Vagina (tissue), 2 donors: ENCODE results near the gene MRTFB. TPM values are rescaled to one million over a fixed set of nuclear protein-coding genes. Genes with fewer than 3 reads are reported as not detected.

Experiments
- DNase-seq, 2 donors: peaks; one replicate each; pipeline ENCODE4 v3.0.0-alpha.2; 2017; ENCODE audit errors: extremely low spot score in 2 of 2
- H3K27ac ChIP-seq: fragments of 200-600 bp; sonication (generic); one replicate; pipeline ENCODE4 v1.5.1; 2019
- H3K27me3 ChIP-seq: fragments of 200-600 bp; sonication (generic); one replicate; pipeline ENCODE4 v1.5.1; 2019
- H3K36me3 ChIP-seq, 2 donors: fragments of 200-600 bp; sonication (generic); one replicate each; pipeline ENCODE4 v1.5.1; 2017 to 2019
- H3K4me1 ChIP-seq: fragments of 200-600 bp; sonication (generic); one replicate; pipeline ENCODE4 v1.5.1; 2019
- H3K4me3 ChIP-seq, 2 donors: fragments of 200-600 bp; sonication (generic); 1 replicate in 1 of 2; 2 replicates in 1 of 2; pipeline ENCODE4 v1.5.1; 2016 to 2019
- H3K9me3 ChIP-seq: fragments of 200-600 bp; sonication (generic); one replicate; pipeline ENCODE4 v1.5.1; 2019
- POLR2A ChIP-seq, 2 donors: fragments of 450-650 bp; IDR thresholded peaks; one replicate each; pipeline ENCODE4 v1.6.1; 2017; ENCODE audit warnings: antibody characterized with exemption in 2 of 2, mild to moderate bottlenecking in 2 of 2, moderate library complexity in 2 of 2
- POLR2AphosphoS5 ChIP-seq, 2 donors: sonication (generic); formaldehyde crosslinking; IDR thresholded peaks; one replicate each; pipeline ENCODE4 v1.9.0; 2017; ENCODE audit warnings: antibody characterized with exemption in 2 of 2, mild to moderate bottlenecking in 2 of 2, low read depth in 1 of 2; ENCODE audit not compliant: insufficient read depth in 1 of 2
- intact Hi-C: fragments of 100-400 bp; cut with DNase I; formaldehyde crosslinking; loops from one replicate; pipeline ENCODE4 v1.15.1; 2023
- total RNA-seq: library from RNA; depleted of rRNA; stranded (reverse); fragments of >200 nt; gene quantifications from one replicate; pipeline ENCODE4 v1.2.3, GENCODE V29; 2016
- TF ChIP-seq, protein P1 (sequence below), 3 experiments: fragments of 450-650 bp in 2 of 3; fragments of 200-600 bp in 1 of 3; sonication (generic) in 1 of 3; IDR thresholded peaks; one replicate each; pipeline ENCODE4 v1.5.1; 2017 to 2019; ENCODE audit warnings: antibody characterized with exemption in 3 of 3, mild to moderate bottlenecking in 2 of 3, moderate library complexity in 2 of 3

The MRTFB gene
- total RNA-seq, 1 donor from 2014 or later = 103 TPM

DNA sequence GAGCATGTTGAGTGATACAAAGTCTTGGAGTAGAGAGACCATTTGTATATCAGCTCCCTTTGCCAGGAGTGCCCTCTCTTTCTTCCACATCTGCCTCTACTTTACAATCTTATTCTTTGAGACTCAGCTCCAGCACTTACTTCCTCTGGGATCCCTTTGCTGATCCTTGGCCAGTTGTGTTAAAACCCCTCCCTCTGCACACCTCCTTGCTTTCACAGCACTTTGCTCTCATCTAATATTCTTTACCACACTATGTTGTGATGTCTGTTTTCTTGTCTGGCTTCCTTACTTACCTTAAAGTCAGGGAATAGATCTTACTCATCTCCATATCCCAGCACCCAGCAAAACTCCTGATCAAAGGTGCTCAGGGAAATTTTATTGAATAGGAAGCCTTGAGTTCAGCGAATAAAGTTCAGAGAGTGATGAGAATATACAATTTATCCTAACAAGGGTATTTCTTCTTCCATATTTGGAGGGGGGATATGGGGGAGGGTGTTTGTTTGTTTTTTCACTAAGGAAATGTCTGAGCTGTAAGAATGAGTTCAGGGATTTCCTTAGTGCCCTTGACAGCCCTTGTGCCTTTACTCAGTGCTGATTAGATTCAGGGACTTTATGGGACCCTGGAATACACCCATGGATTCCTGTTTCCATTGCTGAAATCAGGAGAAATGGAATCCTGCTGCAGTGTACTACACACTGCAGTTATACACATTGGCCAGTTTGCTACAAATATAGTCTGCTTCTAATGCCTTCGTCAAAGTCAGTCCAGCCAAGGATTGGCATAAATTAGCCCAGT is 32.0 kb downstream of the MRTFB start:
- H3K27ac ChIP-seq = no peak overlapping the region
- intact Hi-C loops = no loop called here
- no peaks in the 10 kb centered on the region for H3K36me3 ChIP-seq
- H3K4me3 ChIP-seq = no peak overlapping the region
- peaks cover 71% of the 10 kb centered on the region for H3K4me1 ChIP-seq
- DNase-seq = no peak
- H3K27me3 ChIP-seq = no peaks in the 10 kb centered on the region
- H3K9me3 ChIP-seq = no peaks in the 10 kb centered on the region
- TF ChIP-seq POLR2A (IDR thresholded peaks at IDR 0.05) = no peak
- TF ChIP-seq, protein P1, sequence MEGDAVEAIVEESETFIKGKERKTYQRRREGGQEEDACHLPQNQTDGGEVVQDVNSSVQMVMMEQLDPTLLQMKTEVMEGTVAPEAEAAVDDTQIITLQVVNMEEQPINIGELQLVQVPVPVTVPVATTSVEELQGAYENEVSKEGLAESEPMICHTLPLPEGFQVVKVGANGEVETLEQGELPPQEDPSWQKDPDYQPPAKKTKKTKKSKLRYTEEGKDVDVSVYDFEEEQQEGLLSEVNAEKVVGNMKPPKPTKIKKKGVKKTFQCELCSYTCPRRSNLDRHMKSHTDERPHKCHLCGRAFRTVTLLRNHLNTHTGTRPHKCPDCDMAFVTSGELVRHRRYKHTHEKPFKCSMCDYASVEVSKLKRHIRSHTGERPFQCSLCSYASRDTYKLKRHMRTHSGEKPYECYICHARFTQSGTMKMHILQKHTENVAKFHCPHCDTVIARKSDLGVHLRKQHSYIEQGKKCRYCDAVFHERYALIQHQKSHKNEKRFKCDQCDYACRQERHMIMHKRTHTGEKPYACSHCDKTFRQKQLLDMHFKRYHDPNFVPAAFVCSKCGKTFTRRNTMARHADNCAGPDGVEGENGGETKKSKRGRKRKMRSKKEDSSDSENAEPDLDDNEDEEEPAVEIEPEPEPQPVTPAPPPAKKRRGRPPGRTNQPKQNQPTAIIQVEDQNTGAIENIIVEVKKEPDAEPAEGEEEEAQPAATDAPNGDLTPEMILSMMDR (IDR thresholded peaks at IDR 0.05) = no peak
- no peak for TF ChIP-seq POLR2AphosphoS5 (IDR thresholded peaks at IDR 0.05; ENCODE audit: insufficient read depth in 1 of 2, low read depth in 1 of 2)

DNA sequence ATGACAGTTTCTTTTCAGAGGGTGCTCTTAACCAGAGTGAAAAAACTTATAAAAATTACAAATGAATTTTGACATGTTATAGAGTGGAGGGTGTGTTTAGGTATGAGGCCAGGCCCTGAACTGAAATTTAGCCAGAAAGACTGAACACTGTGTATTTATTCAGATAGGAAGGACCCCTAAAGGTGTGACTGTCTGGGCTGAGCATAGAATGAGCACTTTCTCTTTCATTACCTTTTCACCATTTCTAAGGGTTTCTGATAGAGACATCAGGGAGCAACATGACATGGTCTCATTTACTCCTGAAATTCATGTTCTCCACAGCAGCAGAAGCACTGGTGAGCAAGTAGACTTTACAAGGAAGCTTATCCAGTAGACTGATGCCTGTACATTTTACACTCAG is 32.9 kb downstream of the MRTFB start:
- DNase-seq = no peak
- Histone ChIP-seq H3K36me3 (no peaks in the 10 kb centered on the region), H3K9me3 (no peaks in the 10 kb centered on the region), H3K4me3 (no peak overlapping the region), H3K27me3 (no peaks in the 10 kb centered on the region), H3K27ac (no peak overlapping the region), H3K4me1 (peaks cover 62% of the 10 kb centered on the region)
- TF ChIP-seq, protein P1 (IDR thresholded peaks at IDR 0.05) = no peak
- TF ChIP-seq POLR2AphosphoS5 (IDR thresholded peaks at IDR 0.05; ENCODE audit: insufficient read depth in 1 of 2, low read depth in 1 of 2) = no peak
- intact Hi-C loops = no loop called here

DNA sequence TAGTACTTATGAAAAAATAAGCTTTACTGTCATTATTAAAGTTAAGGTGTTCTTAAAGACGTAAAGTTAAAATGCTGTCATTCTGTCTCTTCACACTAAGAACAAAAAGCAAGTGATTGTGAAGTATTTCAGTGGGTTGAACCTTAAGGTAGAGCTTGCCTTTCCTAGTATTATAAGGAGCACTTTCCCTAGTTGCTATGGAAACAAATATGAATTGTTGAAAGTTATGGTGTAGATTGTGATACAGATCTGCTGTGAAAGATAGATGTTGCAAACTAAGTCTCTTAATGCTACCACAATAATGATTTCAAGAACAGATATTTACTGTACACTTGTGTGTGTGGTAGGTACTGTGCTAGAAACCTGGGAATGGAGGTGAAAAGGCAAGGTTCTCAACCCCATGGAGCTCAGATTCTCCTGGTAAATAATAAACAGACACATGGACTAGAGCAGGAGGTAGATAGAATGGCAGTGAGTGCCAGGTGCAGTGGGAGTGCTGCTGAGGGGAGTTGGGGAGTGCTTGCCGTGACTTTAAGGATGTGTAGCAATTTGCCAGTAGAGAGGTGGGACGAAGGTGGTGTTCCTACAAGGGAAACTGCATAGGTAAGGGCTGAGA is 34.7 kb downstream of the MRTFB start:
- Histone ChIP-seq H3K36me3 (no peaks in the 10 kb centered on the region), H3K9me3 (no peaks in the 10 kb centered on the region), H3K4me1 (peaks cover 77% of the 10 kb centered on the region), H3K27ac (no peak overlapping the region), H3K27me3 (no peaks in the 10 kb centered on the region), H3K4me3 (no peak overlapping the region)
- DNase-seq = no peak
- intact Hi-C loops = no loop called here
- no peak for TF ChIP-seq POLR2A (IDR thresholded peaks at IDR 0.05)
- TF ChIP-seq, protein P1 (IDR thresholded peaks at IDR 0.05) = no peak

DNA sequence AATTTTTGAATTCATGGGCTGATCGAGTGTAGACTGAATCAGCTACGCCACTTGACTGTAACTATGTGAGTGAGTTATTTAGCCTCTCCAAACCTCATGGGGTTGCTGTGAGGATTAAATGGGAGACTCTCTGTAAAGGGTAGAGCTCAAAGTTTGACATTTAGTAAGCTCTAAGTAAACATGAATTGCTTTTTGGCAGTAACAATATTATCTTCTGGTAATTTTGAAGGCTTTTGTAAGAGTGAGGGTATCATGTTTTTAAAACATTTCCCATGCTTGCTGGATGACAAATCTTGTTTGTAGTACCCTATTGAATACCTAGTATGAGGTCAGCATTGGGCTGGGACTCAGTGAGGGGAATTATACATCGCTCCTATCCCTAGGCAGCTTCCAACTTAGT is 35.3 kb downstream of the MRTFB start:
- intact Hi-C loops = no loop called here
- TF ChIP-seq, protein P1 (IDR thresholded peaks at IDR 0.05) = no peak
- TF ChIP-seq POLR2AphosphoS5 (IDR thresholded peaks at IDR 0.05; ENCODE audit: insufficient read depth in 1 of 2, low read depth in 1 of 2) (no peak), POLR2A (IDR thresholded peaks at IDR 0.05) (no peak)
- DNase-seq = no peak
- H3K36me3 ChIP-seq = no peaks in the 10 kb centered on the region
- H3K27ac ChIP-seq = no peak overlapping the region
- no peaks in the 10 kb centered on the region for H3K9me3 ChIP-seq
- H3K4me3 ChIP-seq = no peak overlapping the region
- H3K27me3 ChIP-seq = no peaks in the 10 kb centered on the region
- peaks cover 77% of the 10 kb centered on the region for H3K4me1 ChIP-seq

DNA sequence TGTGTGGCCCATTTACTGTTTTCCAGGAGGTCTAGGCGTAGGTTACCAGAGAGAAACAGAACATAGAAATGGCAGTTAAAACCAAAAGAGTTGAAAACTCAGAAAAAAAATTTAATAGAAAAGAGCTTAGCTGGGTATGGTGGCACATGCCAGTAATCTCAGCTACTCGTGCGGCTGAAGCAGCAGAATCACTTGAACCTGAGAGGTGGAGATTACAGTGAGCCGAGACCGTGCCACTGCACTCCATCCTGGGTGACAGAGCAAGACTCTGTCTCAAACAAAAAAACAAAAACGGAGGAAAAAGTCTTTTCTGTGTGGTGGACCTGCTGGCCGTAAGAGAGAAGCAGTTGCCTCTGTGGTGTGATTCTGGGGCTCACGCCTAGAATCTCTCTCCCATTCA is 35.8 kb downstream of the MRTFB start:
- peaks cover 79% of the 10 kb centered on the region for H3K4me1 ChIP-seq
- no peak for DNase-seq
- no peaks in the 10 kb centered on the region for H3K27me3 ChIP-seq
- H3K9me3 ChIP-seq = no peaks in the 10 kb centered on the region
- no peak overlapping the region for H3K4me3 ChIP-seq
- no peak overlapping the region for H3K27ac ChIP-seq
- intact Hi-C loops = no loop called here
- no peaks in the 10 kb centered on the region for H3K36me3 ChIP-seq
- TF ChIP-seq POLR2AphosphoS5 (IDR thresholded peaks at IDR 0.05; ENCODE audit: insufficient read depth in 1 of 2, low read depth in 1 of 2) = no peak
- TF ChIP-seq POLR2A (IDR thresholded peaks at IDR 0.05) = no peak
- TF ChIP-seq, protein P1 (IDR thresholded peaks at IDR 0.05) = no peak
